ENCODE results near the gene HECW1.

Gene HECW1

GRCh38 chr7:43454936-43455518 is 342.6 kb downstream of the HECW1 start:
- no peak overlapping the region for H3K9ac ChIP-seq (ENCODE audit: low read depth in 1 of 2, low read length in 2 of 2)
- H3K4me3 ChIP-seq (ENCODE audit: low read depth in 1 of 2, low read length in 2 of 2), result no peak overlapping the region
- no peaks in the 10 kb centered on the region for H3K27me3 ChIP-seq (ENCODE audit: control insufficient read depth in 1 of 2, insufficient read depth in 2 of 2, low read length in 2 of 2)
- H3K27ac ChIP-seq (ENCODE audit: low read depth, low read length), result no peak overlapping the region
- no peaks in the 10 kb centered on the region for H3K4me1 ChIP-seq (ENCODE audit: control insufficient read depth in 1 of 2, insufficient read depth in 2 of 2, low read length in 2 of 2)
- no peaks in the 10 kb centered on the region for H3K36me3 ChIP-seq (ENCODE audit: control insufficient read depth in 1 of 2, insufficient read depth in 2 of 2, low read length in 2 of 2)
- no peaks in the 10 kb centered on the region for H3K9me3 ChIP-seq (ENCODE audit: control insufficient read depth in 1 of 2, low read length in 2 of 2)

DNA sequence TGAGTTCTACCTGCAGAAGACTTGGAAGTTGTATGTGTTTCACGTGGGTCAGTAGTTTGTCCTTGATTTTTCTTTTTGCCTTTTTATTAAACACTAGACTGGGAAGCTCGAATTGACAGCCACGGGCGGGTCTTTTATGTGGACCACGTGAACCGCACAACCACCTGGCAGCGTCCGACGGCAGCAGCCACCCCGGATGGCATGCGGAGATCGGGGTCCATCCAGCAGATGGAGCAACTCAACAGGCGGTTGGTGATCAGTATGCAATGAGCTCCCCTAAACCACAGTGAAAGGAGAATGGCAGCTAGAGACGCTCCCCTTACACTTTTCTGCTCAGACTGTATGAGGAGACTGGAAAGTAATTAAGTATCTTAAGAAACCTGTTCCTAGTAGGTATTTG is 343.8 kb downstream of the HECW1 start:
- H3K9me3 ChIP-seq (ENCODE audit: control insufficient read depth in 1 of 2, low read length in 2 of 2), result no peaks in the 10 kb centered on the region
- H3K27ac ChIP-seq (ENCODE audit: low read depth, low read length), result no peak overlapping the region
- no peaks in the 10 kb centered on the region for H3K27me3 ChIP-seq (ENCODE audit: control insufficient read depth in 1 of 2, insufficient read depth in 2 of 2, low read length in 2 of 2)
- no peak overlapping the region for H3K4me3 ChIP-seq (ENCODE audit: low read depth in 1 of 2, low read length in 2 of 2)
- no peaks in the 10 kb centered on the region for H3K36me3 ChIP-seq (ENCODE audit: control insufficient read depth in 1 of 2, insufficient read depth in 2 of 2, low read length in 2 of 2)
- no peaks in the 10 kb centered on the region for H3K4me1 ChIP-seq (ENCODE audit: control insufficient read depth in 1 of 2, insufficient read depth in 2 of 2, low read length in 2 of 2)
- H3K9ac ChIP-seq (ENCODE audit: low read depth in 1 of 2, low read length in 2 of 2), result no peak overlapping the region

- Histone ChIP-seq H3K27me3 (ENCODE audit: control insufficient read depth in 1 of 2, insufficient read depth in 2 of 2, low read length in 2 of 2) (no peaks in the 10 kb centered on the region), H3K36me3 (ENCODE audit: control insufficient read depth in 1 of 2, insufficient read depth in 2 of 2, low read length in 2 of 2) (no peaks in the 10 kb centered on the region), H3K27ac (ENCODE audit: low read depth, low read length) (no peak overlapping the region), H3K4me3 (ENCODE audit: low read depth in 1 of 2, low read length in 2 of 2) (no peak overlapping the region), H3K9ac (ENCODE audit: low read depth in 1 of 2, low read length in 2 of 2) (no peak overlapping the region), H3K9me3 (ENCODE audit: control insufficient read depth in 1 of 2, low read length in 2 of 2) (no peaks in the 10 kb centered on the region), H3K4me1 (ENCODE audit: control insufficient read depth in 1 of 2, insufficient read depth in 2 of 2, low read length in 2 of 2) (no peaks in the 10 kb centered on the region)
Observed at GRCh38 chr7:43458330-43459018, 346.0 kb downstream of the HECW1 start.

GRCh38 chr7:43459019-43459337 is 346.5 kb downstream of the HECW1 start:
- no peak overlapping the region for H3K27ac ChIP-seq (ENCODE audit: low read depth, low read length)

DNA sequence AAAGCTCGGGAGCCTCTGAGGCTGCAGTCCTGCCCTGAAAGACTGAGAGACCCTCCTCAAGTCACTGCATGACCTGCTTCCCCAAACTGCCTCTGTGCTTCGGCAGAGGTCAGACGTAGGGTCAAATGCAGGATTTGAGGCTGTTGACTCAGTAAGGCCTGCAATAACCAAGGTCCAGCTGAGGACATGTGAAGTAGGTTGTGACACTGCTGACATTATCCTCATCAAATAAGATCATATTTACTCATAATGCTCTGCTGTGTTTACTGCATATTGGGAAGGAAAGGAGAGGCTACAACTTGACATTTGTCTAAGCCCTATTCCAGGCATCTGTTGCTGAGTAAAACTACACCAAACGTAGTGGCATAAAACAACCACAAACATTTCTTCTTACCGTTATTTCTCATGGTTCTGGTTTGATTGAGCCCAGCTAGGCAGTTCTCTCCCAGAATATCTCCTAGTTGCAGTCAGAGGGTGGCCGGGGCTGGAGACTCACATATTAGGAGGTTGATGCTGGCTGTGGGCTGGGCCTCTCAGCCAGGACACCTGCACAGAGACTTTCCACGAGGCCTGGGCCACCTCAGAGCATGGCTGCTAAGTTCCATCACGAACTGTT is 348.4 kb downstream of the HECW1 start:
- Histone ChIP-seq H3K27me3 (ENCODE audit: control insufficient read depth in 1 of 2, insufficient read depth in 2 of 2, low read length in 2 of 2) (no peaks in the 10 kb centered on the region), H3K4me1 (ENCODE audit: control insufficient read depth in 1 of 2, insufficient read depth in 2 of 2, low read length in 2 of 2) (no peaks in the 10 kb centered on the region), H3K4me3 (ENCODE audit: low read depth in 1 of 2, low read length in 2 of 2) (no peak overlapping the region), H3K9me3 (ENCODE audit: control insufficient read depth in 1 of 2, low read length in 2 of 2) (no peaks in the 10 kb centered on the region), H3K9ac (ENCODE audit: low read depth in 1 of 2, low read length in 2 of 2) (no peak overlapping the region), H3K36me3 (ENCODE audit: control insufficient read depth in 1 of 2, insufficient read depth in 2 of 2, low read length in 2 of 2) (no peaks in the 10 kb centered on the region), H3K27ac (ENCODE audit: low read depth, low read length) (no peak overlapping the region)

More at GRCh38 chr7:43459019-43459337, 346.5 kb downstream of the HECW1 start:
- no peaks in the 10 kb centered on the region for H3K27me3 ChIP-seq (ENCODE audit: control insufficient read depth in 1 of 2, insufficient read depth in 2 of 2, low read length in 2 of 2)
- H3K4me3 ChIP-seq (ENCODE audit: low read depth in 1 of 2, low read length in 2 of 2), result no peak overlapping the region
- H3K9ac ChIP-seq (ENCODE audit: low read depth in 1 of 2, low read length in 2 of 2), result no peak overlapping the region
- no peaks in the 10 kb centered on the region for H3K36me3 ChIP-seq (ENCODE audit: control insufficient read depth in 1 of 2, insufficient read depth in 2 of 2, low read length in 2 of 2)
- no peaks in the 10 kb centered on the region for H3K9me3 ChIP-seq (ENCODE audit: control insufficient read depth in 1 of 2, low read length in 2 of 2)
- no peaks in the 10 kb centered on the region for H3K4me1 ChIP-seq (ENCODE audit: control insufficient read depth in 1 of 2, insufficient read depth in 2 of 2, low read length in 2 of 2)

GRCh38 chr7:43461349-43462024 is 349.0 kb downstream of the HECW1 start:
- no peaks in the 10 kb centered on the region for H3K36me3 ChIP-seq (ENCODE audit: control insufficient read depth in 1 of 2, insufficient read depth in 2 of 2, low read length in 2 of 2)
- no peak overlapping the region for H3K9ac ChIP-seq (ENCODE audit: low read depth in 1 of 2, low read length in 2 of 2)
- H3K4me3 ChIP-seq (ENCODE audit: low read depth in 1 of 2, low read length in 2 of 2), result no peak overlapping the region
- H3K9me3 ChIP-seq (ENCODE audit: control insufficient read depth in 1 of 2, low read length in 2 of 2), result no peaks in the 10 kb centered on the region
- H3K27me3 ChIP-seq (ENCODE audit: control insufficient read depth in 1 of 2, insufficient read depth in 2 of 2, low read length in 2 of 2), result no peaks in the 10 kb centered on the region
- no peak overlapping the region for H3K27ac ChIP-seq (ENCODE audit: low read depth, low read length)
- H3K4me1 ChIP-seq (ENCODE audit: control insufficient read depth in 1 of 2, insufficient read depth in 2 of 2, low read length in 2 of 2), result no peaks in the 10 kb centered on the region

DNA sequence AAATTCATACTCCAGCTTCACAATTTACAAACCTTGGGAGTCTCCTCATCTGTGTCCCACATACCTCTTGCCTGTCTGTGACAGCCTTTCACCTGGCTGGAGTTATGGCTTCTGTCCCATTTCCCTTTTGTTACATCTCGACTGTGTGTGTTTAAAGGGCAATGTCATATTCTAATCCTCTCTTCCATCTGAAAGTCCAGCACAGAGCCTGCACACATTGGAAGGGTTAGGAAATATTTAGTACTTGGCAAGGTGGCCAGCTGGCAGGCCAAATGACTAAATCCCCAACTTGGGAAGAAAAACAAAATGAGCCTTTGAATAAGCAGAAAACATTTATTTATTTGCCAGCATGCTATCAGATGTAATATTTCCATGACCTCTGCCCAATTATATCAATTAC is 350.4 kb downstream of the HECW1 start:
- no peak overlapping the region for H3K4me3 ChIP-seq (ENCODE audit: low read depth in 1 of 2, low read length in 2 of 2)
- no peak overlapping the region for H3K9ac ChIP-seq (ENCODE audit: low read depth in 1 of 2, low read length in 2 of 2)
- no peaks in the 10 kb centered on the region for H3K4me1 ChIP-seq (ENCODE audit: control insufficient read depth in 1 of 2, insufficient read depth in 2 of 2, low read length in 2 of 2)
- H3K27me3 ChIP-seq (ENCODE audit: control insufficient read depth in 1 of 2, insufficient read depth in 2 of 2, low read length in 2 of 2), result no peaks in the 10 kb centered on the region
- H3K27ac ChIP-seq (ENCODE audit: low read depth, low read length), result no peak overlapping the region
- H3K9me3 ChIP-seq (ENCODE audit: control insufficient read depth in 1 of 2, low read length in 2 of 2), result no peaks in the 10 kb centered on the region
- no peaks in the 10 kb centered on the region for H3K36me3 ChIP-seq (ENCODE audit: control insufficient read depth in 1 of 2, insufficient read depth in 2 of 2, low read length in 2 of 2)

DNA sequence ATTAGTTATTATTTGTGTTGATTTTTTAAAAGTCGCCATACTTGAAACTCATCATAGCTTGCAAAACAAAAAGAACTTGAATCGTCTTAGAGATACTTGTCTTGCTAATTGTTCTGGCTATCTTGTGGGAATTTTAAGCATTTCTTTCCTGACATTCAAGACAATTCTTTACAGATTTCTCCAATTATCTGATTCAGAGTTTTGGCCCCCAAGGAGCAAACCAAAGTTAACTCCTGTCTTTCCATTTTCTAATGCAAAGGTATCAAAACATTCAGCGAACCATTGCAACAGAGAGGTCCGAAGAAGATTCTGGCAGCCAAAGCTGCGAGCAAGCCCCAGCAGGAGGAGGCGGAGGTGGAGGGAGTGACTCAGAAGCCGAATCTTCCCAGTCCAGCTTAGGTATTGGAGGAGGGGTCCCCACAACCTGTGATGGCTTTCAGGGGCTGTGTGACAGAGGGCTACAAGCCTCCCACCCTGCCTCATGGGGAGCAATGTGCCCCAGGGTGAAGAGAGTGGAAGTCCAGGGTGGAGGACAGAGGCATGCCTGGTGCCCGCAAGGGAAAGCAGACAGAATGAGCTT is 351.0 kb downstream of the HECW1 start:
- Histone ChIP-seq H3K4me1 (ENCODE audit: control insufficient read depth in 1 of 2, insufficient read depth in 2 of 2, low read length in 2 of 2) (no peaks in the 10 kb centered on the region), H3K36me3 (ENCODE audit: control insufficient read depth in 1 of 2, insufficient read depth in 2 of 2, low read length in 2 of 2) (no peaks in the 10 kb centered on the region), H3K4me3 (ENCODE audit: low read depth in 1 of 2, low read length in 2 of 2) (no peak overlapping the region), H3K27me3 (ENCODE audit: control insufficient read depth in 1 of 2, insufficient read depth in 2 of 2, low read length in 2 of 2) (no peaks in the 10 kb centered on the region), H3K27ac (ENCODE audit: low read depth, low read length) (no peak overlapping the region), H3K9me3 (ENCODE audit: control insufficient read depth in 1 of 2, low read length in 2 of 2) (no peaks in the 10 kb centered on the region), H3K9ac (ENCODE audit: low read depth in 1 of 2, low read length in 2 of 2) (no peak overlapping the region)

DNA sequence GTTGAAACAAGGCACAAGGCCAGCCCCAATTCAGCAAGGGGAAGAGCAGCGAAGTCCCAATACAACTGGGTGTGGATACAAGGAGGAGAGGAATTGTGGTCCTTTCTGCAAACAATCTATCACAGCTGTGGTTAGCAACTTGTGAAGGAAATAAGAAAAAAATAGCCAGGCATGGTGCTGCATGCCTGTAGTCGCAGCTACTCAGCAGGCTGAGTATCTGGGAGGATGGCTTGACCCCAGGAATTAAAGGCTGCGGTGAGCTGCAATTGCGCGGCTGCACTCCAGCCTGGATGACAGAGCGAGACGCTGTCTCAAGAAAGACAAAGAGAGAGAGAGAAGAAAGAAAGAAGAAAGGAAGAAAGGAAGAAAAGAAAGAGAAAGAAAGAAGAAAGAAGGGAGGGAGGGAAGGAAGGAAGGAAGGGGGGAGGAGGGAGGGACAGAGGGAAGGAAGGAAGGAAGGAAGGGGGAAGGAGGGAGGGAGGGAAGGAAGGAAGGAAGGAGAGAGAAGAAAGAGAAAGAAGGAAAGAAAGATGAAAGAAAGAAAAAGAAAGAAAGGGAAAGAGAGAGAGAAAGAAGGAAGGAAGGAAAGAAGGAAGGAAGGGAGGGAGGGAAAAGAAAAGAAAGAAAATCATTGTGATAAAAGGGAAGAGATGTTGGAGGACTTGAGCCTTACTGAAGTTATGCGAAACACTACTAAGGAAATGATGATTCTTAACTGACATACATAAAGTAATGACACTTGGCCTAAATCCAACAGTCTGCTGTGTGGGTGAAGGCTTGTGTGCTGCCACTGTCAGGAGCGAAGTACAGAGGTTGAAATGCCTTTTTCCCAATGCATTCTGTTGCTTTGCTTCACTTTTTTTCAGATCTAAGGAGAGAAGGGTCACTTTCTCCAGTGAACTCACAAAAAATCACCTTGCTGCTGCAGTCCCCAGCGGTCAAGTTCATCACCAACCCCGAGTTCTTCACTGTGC is 353.4 kb downstream of the HECW1 start:
- Histone ChIP-seq H3K27ac (ENCODE audit: low read depth, low read length) (no peak overlapping the region), H3K4me3 (ENCODE audit: low read depth in 1 of 2, low read length in 2 of 2) (no peak overlapping the region), H3K27me3 (ENCODE audit: control insufficient read depth in 1 of 2, insufficient read depth in 2 of 2, low read length in 2 of 2) (no peaks in the 10 kb centered on the region), H3K9me3 (ENCODE audit: control insufficient read depth in 1 of 2, low read length in 2 of 2) (no peaks in the 10 kb centered on the region), H3K4me1 (ENCODE audit: control insufficient read depth in 1 of 2, insufficient read depth in 2 of 2, low read length in 2 of 2) (no peaks in the 10 kb centered on the region), H3K36me3 (ENCODE audit: control insufficient read depth in 1 of 2, insufficient read depth in 2 of 2, low read length in 2 of 2) (no peaks in the 10 kb centered on the region), H3K9ac (ENCODE audit: low read depth in 1 of 2, low read length in 2 of 2) (no peak overlapping the region)

Measured in duodenal mucosa (tissue), 2 donors.